Endothelial cell of umbilical vein (primary cell): Measurements from ENCODE around the gene DMAC2L. TPM values are rescaled to one million over a fixed set of nuclear protein-coding genes. Genes with fewer than 3 reads are reported as not detected.

Source experiments
- BruUV-seq: library from RNA; stranded (reverse); fragments of 400-500 nt; replicated peaks from 2 replicates; lab custom pipeline; 2021; lab: Mats Ljungman, UMichigan
- CTCF ChIA-PET: fragments of 300-600, 350-600 bp; sonication (Branson Sonifier 250); formaldehyde crosslinking; loops from one replicate; lab custom pipeline; 2021; ENCODE audit warnings: antibody characterized with exemption, inconsistent platforms; lab: Charles Lee
- POLR2A ChIA-PET: fragments of 300-600, 350-600 bp; sonication (Branson Sonifier 250); formaldehyde crosslinking; loops from one replicate; lab custom pipeline; 2021; ENCODE audit warnings: antibody characterized with exemption, inconsistent platforms; lab: Charles Lee
- DNase-seq: peaks from one replicate; pipeline ENCODE4 v3.0.0-alpha.2; 2011; ENCODE audit warnings: low read depth, low spot score
- FAIRE-seq: peaks from 2 replicates; lab custom pipeline; 2011; peaks lifted over from hg19 to GRCh38; lab: Jason Lieb, UNC
- H2AFZ ChIP-seq: 2 replicates; pipeline ENCODE4 v1.6.0; 2012; ENCODE audit warnings: low read depth, low read length, control low read depth, inconsistent platforms
- H3K27ac ChIP-seq: 2 replicates; pipeline ENCODE4 v1.5.1; 2011; ENCODE audit warnings: low read depth, mild to moderate bottlenecking, control low read depth, low read length, moderate library complexity; ENCODE audit not compliant: insufficient read depth
- H3K27me3 ChIP-seq, 2 experiments: 2 replicates each; pipeline versions ENCODE4 v1.6.0 to v1.6.1; 2011; ENCODE audit warnings: low read length in 2 of 2, mixed read lengths in 1 of 2; ENCODE audit not compliant: control insufficient read depth in 2 of 2, insufficient read depth in 2 of 2
- H3K36me3 ChIP-seq, 2 experiments: 2 replicates in 1 of 2; 3 replicates in 1 of 2; pipeline ENCODE4 v1.5.1; 2011; ENCODE audit warnings: low read length in 2 of 2, mild to moderate bottlenecking in 1 of 2, moderate library complexity in 1 of 2; ENCODE audit not compliant: control insufficient read depth in 2 of 2, insufficient read depth in 2 of 2; ENCODE audit errors: extremely low read depth in 1 of 2
- H3K4me1 ChIP-seq: 3 replicates; pipeline ENCODE4 v1.5.1; 2011; ENCODE audit warnings: mild to moderate bottlenecking, low read length; ENCODE audit not compliant: control insufficient read depth, insufficient read depth; ENCODE audit errors: extremely low read depth
- H3K4me2 ChIP-seq: 2 replicates; pipeline ENCODE4 v1.6.1; 2011; ENCODE audit warnings: low read length, control low read depth, mixed read lengths; ENCODE audit not compliant: insufficient read depth
- H3K4me3 ChIP-seq, 3 experiments: fragments of 200-600 bp in 1 of 3; sonication (generic), shearing (Covaris generic) in 1 of 3; replicated peaks in 1 of 3; 2 replicates each; pipeline ENCODE4 v1.5.1; 2011 to 2016; ENCODE audit warnings: control low read depth in 3 of 3, low read length in 3 of 3, mild to moderate bottlenecking in 2 of 3, inconsistent platforms in 1 of 3, low read depth in 1 of 3, moderate library complexity in 1 of 3; ENCODE audit not compliant: insufficient read depth in 1 of 3
- H3K79me2 ChIP-seq: 2 replicates; pipeline ENCODE4 v1.6.0; 2012; ENCODE audit warnings: low read length, inconsistent platforms; ENCODE audit not compliant: control insufficient read depth, insufficient read depth
- H3K9ac ChIP-seq: replicated peaks from 2 replicates; pipeline ENCODE3; 2011; ENCODE audit warnings: low read length, control low read depth; ENCODE audit not compliant: insufficient read depth; ENCODE audit errors: extremely low read depth
- H3K9me1 ChIP-seq: replicated peaks from 3 replicates; pipeline ENCODE4 v1.6.0; 2011; ENCODE audit warnings: mild to moderate bottlenecking, low read length; ENCODE audit not compliant: control insufficient read depth, insufficient read depth; ENCODE audit errors: extremely low read depth
- H3K9me3 ChIP-seq: replicated peaks from 2 replicates; pipeline ENCODE4 v1.5.1; 2012; ENCODE audit warnings: low read length, inconsistent platforms; ENCODE audit not compliant: control insufficient read depth, insufficient read depth
- H4K20me1 ChIP-seq: replicated peaks from 2 replicates; pipeline ENCODE3; 2011; ENCODE audit warnings: mild to moderate bottlenecking, low read length; ENCODE audit not compliant: control insufficient read depth, insufficient read depth; ENCODE audit errors: extremely low read depth
- EZH2 ChIP-seq: IDR thresholded peaks from 2 replicates; pipeline ENCODE4 v1.6.1; 2012; ENCODE audit warnings: borderline replicate concordance, low read depth, mild to moderate bottlenecking, moderate library complexity, low read length, inconsistent platforms; ENCODE audit not compliant: severe bottlenecking
- FOS ChIP-seq: IDR thresholded peaks from 2 replicates; pipeline ENCODE4 v1.6.1; 2011; ENCODE audit warnings: mild to moderate bottlenecking, low read length, moderate library complexity, borderline replicate concordance; ENCODE audit not compliant: insufficient read depth
- MAX ChIP-seq: IDR thresholded peaks from 2 replicates; pipeline ENCODE4 v1.6.1; 2011; ENCODE audit not compliant: insufficient read depth, insufficient read length
- MYC ChIP-seq: IDR thresholded peaks from one replicate; pipeline ENCODE4 v1.6.1; 2011; ENCODE audit warnings: mild to moderate bottlenecking, low read depth, low read length
- POLR2A ChIP-seq: IDR thresholded peaks from 2 replicates; pipeline ENCODE4 v1.6.1; 2012; ENCODE audit warnings: low read depth, mild to moderate bottlenecking, control low read depth, low read length
- POLR2AphosphoS5 ChIP-seq: IDR thresholded peaks from 2 replicates; pipeline ENCODE4 v1.6.1; 2012; ENCODE audit warnings: low read depth, mild to moderate bottlenecking, control low read depth, low read length, moderate library complexity; ENCODE audit not compliant: insufficient read depth
- dilution Hi-C: fragments of 300-500 bp; cut with MboI; formaldehyde crosslinking; loops from one replicate; pipeline ENCODE4 v1.15.0; 2019; ENCODE audit warnings: low sequenced_read_pairs; ENCODE audit not compliant: extremely low pct_ligation_motif_present
- intact Hi-C: fragments of 100-400 bp; cut with micrococcal nuclease; formaldehyde crosslinking; loops from one replicate; pipeline ENCODE4 v1.10.0; 2022
- polyA plus RNA-seq, 4 experiments: library from polyadenylated mRNA; depleted of rRNA in 3 of 4; stranded (reverse) in 3 of 4; unstranded in 1 of 4; fragments of >200 nt; gene quantifications; 2 replicates each; pipeline versions ENCODE4 v1.2.1 to v1.2.3, GENCODE V29; 2011 to 2012; ENCODE audit warnings: missing spikeins in 1 of 4
- total RNA-seq: library from RNA; stranded (reverse); gene quantifications from 2 replicates; pipeline ENCODE4 v1.2.3, GENCODE V29; 2021

The DMAC2L gene
- total and polyA plus RNA-seq, 2 donors (not counting 3 experiments of a cell fraction or from before 2014, with no cell fraction given), result 13.9 to 19.2 TPM

- no peaks in the 10 kb centered on the region for H3K36me3 ChIP-seq
- no TSS peak for BruUV-seq
- H3K4me1 ChIP-seq, result peaks cover 12% of the 10 kb centered on the region
- no peak overlapping the region for H3K4me2 ChIP-seq
- intact Hi-C loops, result no loop called here
- no peak overlapping the region for H3K27ac ChIP-seq
- dilution Hi-C loops, result no loop called here
- POLR2A ChIA-PET, result no interaction called here
- H3K9ac ChIP-seq, result no peak overlapping the region
- no peaks in the 10 kb centered on the region for H4K20me1 ChIP-seq
- no peaks in the 10 kb centered on the region for H3K79me2 ChIP-seq
- no peak for DNase-seq
- H3K9me1 ChIP-seq, result no peaks in the 10 kb centered on the region
- no peak for FAIRE-seq
- H2AFZ ChIP-seq, result no peak overlapping the region
- no peaks in the 10 kb centered on the region for H3K9me3 ChIP-seq
- H3K27me3 ChIP-seq, result no peaks in the 10 kb centered on the region
- no peak overlapping the region for H3K4me3 ChIP-seq
- TF ChIP-seq MYC, result no peak
- no peak for TF ChIP-seq POLR2A
- no peak for TF ChIP-seq EZH2
- CTCF ChIA-PET, result interaction anchor here (1.5 kb wide), 1 partner anchor 11 kb away, joined by 3 read pairs; no protein-coding TSS in a partner anchor
These were observed 54.0 kb downstream of the DMAC2L start for GRCh38 chr14:50366115-50366514.

GRCh38 chr14:50366589-50366988 is 54.5 kb downstream of the DMAC2L start:
- Histone ChIP-seq H3K79me2 (no peaks in the 10 kb centered on the region), H3K9ac (no peak overlapping the region), H3K4me3 (no peak overlapping the region), H3K36me3 (no peaks in the 10 kb centered on the region), H4K20me1 (no peaks in the 10 kb centered on the region), H2AFZ (no peak overlapping the region), H3K27me3 (no peaks in the 10 kb centered on the region), H3K27ac (no peak overlapping the region), H3K9me1 (no peaks in the 10 kb centered on the region), H3K4me1 (peaks cover 12% of the 10 kb centered on the region), H3K4me2 (no peak overlapping the region), H3K9me3 (no peaks in the 10 kb centered on the region)
- FAIRE-seq (no peak), DNase-seq (no peak)
- BruUV-seq, result no TSS peak
- ChIA-PET CTCF (interaction anchor here (1.5 kb wide), 1 partner anchor 11 kb away, joined by 3 read pairs; no protein-coding TSS in a partner anchor), POLR2A (no interaction called here)
- no peak for TF ChIP-seq MAX
- TF ChIP-seq MYC, result no peak
- no peak for TF ChIP-seq EZH2
- TF ChIP-seq FOS, result no peak
- no peak for TF ChIP-seq POLR2A
- TF ChIP-seq POLR2AphosphoS5, result no peak
- intact Hi-C loops (no loop called here), dilution Hi-C loops (no loop called here)
